ENCODE measurements around the gene MFRP. TPM values are rescaled to one million over a fixed set of nuclear protein-coding genes. Genes with fewer than 3 reads are reported as not detected.

Gene MFRP
- total and polyA plus RNA-seq, 9 of the 15 experiments (the other 6 are each of a cell fraction or from before 2014, with no cell fraction given) = not detected

DNA sequence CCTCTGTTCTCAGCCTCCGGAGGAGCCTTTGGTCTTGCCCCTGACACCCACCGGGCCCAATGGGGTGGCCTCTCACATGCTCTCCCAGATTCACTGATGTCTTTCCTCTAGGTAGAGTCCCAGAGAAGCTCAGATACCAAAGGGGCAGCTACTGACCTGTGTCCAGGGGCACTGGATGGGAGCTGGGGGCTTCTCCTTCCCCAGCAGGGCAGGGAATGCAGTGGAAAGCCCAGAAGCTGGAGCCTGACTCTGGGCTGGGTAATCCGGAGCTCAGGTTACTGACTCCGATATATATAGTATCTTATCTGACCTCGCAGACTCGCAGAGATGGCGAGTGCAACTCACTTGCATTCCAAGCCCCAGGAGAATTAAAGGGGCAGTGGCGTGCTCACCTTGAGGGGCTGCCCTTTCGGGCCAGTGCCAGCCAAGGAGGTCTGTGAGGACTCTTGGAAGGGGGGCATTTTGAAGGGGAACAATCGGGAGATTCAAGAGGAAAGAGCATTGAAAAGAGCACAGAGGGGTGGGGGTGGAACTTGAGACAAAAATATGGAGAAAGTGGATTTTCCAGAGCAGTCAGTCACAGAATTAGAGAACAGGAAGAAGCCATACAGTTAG is 32.5 kb upstream of the MFRP start (continued):
- TF ChIP-seq, protein P1, sequence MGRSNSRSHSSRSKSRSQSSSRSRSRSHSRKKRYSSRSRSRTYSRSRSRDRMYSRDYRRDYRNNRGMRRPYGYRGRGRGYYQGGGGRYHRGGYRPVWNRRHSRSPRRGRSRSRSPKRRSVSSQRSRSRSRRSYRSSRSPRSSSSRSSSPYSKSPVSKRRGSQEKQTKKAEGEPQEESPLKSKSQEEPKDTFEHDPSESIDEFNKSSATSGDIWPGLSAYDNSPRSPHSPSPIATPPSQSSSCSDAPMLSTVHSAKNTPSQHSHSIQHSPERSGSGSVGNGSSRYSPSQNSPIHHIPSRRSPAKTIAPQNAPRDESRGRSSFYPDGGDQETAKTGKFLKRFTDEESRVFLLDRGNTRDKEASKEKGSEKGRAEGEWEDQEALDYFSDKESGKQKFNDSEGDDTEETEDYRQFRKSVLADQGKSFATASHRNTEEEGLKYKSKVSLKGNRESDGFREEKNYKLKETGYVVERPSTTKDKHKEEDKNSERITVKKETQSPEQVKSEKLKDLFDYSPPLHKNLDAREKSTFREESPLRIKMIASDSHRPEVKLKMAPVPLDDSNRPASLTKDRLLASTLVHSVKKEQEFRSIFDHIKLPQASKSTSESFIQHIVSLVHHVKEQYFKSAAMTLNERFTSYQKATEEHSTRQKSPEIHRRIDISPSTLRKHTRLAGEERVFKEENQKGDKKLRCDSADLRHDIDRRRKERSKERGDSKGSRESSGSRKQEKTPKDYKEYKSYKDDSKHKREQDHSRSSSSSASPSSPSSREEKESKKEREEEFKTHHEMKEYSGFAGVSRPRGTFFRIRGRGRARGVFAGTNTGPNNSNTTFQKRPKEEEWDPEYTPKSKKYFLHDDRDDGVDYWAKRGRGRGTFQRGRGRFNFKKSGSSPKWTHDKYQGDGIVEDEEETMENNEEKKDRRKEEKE (IDR thresholded peaks at IDR 0.05; ENCODE audit: borderline replicate concordance in 1 of 2, control insufficient read depth in 1 of 2, low read depth in 2 of 2, low read length in 1 of 2) = no peak
- TF ChIP-seq STAT5A (IDR thresholded peaks at IDR 0.05; ENCODE audit: borderline replicate concordance, low read length) = peak; percentile 43; the same call in 1 of the 2 replicates
- TF ChIP-seq SREBF1 (IDR thresholded peaks at IDR 0.05; ENCODE audit: borderline replicate concordance, low read depth, low read length) = no peak
- TF ChIP-seq ATF1 (CRISPR knock-in tag; IDR thresholded peaks at IDR 0.05) = no peak
- 0 out of 2 replicates have a peak, but pooled peaks have one; percentile 11 for TF ChIP-seq ATF1 (tag; IDR thresholded peaks at IDR 0.05)
- TF ChIP-seq, protein P2, sequence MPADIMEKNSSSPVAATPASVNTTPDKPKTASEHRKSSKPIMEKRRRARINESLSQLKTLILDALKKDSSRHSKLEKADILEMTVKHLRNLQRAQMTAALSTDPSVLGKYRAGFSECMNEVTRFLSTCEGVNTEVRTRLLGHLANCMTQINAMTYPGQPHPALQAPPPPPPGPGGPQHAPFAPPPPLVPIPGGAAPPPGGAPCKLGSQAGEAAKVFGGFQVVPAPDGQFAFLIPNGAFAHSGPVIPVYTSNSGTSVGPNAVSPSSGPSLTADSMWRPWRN (IDR thresholded peaks at IDR 0.05; ENCODE audit: low read depth) = 0 out of 2 replicates have a peak, but pooled peaks have one; percentile 28
- TF ChIP-seq, protein P3, sequence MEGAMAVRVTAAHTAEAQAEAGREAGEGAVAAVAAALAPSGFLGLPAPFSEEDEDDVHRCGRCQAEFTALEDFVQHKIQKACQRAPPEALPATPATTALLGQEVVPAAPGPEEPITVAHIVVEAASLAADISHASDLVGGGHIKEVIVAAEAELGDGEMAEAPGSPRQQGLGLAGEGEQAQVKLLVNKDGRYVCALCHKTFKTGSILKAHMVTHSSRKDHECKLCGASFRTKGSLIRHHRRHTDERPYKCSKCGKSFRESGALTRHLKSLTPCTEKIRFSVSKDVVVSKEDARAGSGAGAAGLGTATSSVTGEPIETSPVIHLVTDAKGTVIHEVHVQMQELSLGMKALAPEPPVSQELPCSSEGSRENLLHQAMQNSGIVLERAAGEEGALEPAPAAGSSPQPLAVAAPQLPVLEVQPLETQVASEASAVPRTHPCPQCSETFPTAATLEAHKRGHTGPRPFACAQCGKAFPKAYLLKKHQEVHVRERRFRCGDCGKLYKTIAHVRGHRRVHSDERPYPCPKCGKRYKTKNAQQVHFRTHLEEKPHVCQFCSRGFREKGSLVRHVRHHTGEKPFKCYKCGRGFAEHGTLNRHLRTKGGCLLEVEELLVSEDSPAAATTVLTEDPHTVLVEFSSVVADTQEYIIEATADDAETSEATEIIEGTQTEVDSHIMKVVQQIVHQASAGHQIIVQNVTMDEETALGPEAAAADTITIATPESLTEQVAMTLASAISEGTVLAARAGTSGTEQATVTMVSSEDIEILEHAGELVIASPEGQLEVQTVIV (CRISPR knock-in tag; IDR thresholded peaks at IDR 0.05; ENCODE audit: borderline replicate concordance) = no peak
- TF ChIP-seq, protein P4, sequence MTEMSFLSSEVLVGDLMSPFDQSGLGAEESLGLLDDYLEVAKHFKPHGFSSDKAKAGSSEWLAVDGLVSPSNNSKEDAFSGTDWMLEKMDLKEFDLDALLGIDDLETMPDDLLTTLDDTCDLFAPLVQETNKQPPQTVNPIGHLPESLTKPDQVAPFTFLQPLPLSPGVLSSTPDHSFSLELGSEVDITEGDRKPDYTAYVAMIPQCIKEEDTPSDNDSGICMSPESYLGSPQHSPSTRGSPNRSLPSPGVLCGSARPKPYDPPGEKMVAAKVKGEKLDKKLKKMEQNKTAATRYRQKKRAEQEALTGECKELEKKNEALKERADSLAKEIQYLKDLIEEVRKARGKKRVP (CRISPR knock-in tag; IDR thresholded peaks at IDR 0.05) = no peak
- no peak for TF ChIP-seq C11orf30 (IDR thresholded peaks at IDR 0.05; ENCODE audit: low read depth)
- TF ChIP-seq ZNF699 (CRISPR knock-in tag; IDR thresholded peaks at IDR 0.05; ENCODE audit: insufficient replicate concordance) = no peak
- no peak for TF ChIP-seq SIX5 (IDR thresholded peaks at IDR 0.05; ENCODE audit: borderline replicate concordance in 1 of 2, insufficient read depth in 1 of 2, low read depth in 1 of 2, low read length in 2 of 2)
- TF ChIP-seq DMBX1 (CRISPR knock-in tag; IDR thresholded peaks at IDR 0.05; ENCODE audit: borderline replicate concordance) = no peak
- peak; percentile 70 for TF ChIP-seq SMARCA4 (IDR thresholded peaks at IDR 0.05)
- TF ChIP-seq ZNF444 (CRISPR knock-in tag; IDR thresholded peaks at IDR 0.05) = no peak
- no peak for TF ChIP-seq BRD9 (IDR thresholded peaks at IDR 0.05; ENCODE audit: low read depth, partially characterized antibody)
- TF ChIP-seq SNRNP70 (optimal IDR thresholded peaks at IDR 0.05; ENCODE audit: low read depth, low read length) = no peak
- no peak for TF ChIP-seq NR3C1 (CRISPR knock-in tag; IDR thresholded peaks at IDR 0.05)
- TF ChIP-seq, protein P5, sequence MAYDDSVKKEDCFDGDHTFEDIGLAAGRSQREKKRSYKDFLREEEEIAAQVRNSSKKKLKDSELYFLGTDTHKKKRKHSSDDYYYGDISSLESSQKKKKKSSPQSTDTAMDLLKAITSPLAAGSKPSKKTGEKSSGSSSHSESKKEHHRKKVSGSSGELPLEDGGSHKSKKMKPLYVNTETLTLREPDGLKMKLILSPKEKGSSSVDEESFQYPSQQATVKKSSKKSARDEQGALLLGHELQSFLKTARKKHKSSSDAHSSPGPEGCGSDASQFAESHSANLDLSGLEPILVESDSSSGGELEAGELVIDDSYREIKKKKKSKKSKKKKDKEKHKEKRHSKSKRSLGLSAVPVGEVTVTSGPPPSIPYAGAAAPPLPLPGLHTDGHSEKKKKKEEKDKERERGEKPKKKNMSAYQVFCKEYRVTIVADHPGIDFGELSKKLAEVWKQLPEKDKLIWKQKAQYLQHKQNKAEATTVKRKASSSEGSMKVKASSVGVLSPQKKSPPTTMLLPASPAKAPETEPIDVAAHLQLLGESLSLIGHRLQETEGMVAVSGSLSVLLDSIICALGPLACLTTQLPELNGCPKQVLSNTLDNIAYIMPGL (CRISPR knock-in tag; IDR thresholded peaks at IDR 0.05) = no peak
- TF ChIP-seq BCOR (IDR thresholded peaks at IDR 0.05) = no peak; the same call in none of the 2 replicates

Data from K562 (cell line).